ENCODE results near the gene ABHD8. TPM values are rescaled to one million over a fixed set of nuclear protein-coding genes. Genes with fewer than 3 reads are reported as not detected.

ABHD8 gene
- total RNA-seq, 2 donors from 2014 or later: 20.1 to 21.6 TPM

GRCh38 chr19:17285415-17286135 lies 17.6 kb downstream of the ABHD8 start:
- 89% methylated on average over 18 of the region's 18 CpGs for WGBS
- H3K4me1 ChIP-seq (replicated peaks): peaks cover 6% of the 10 kb centered on the region
- H3K27ac ChIP-seq: no peak overlapping the region
- TF ChIP-seq POLR2AphosphoS5 (IDR thresholded peaks at IDR 0.05) (no peak), CTCF (IDR thresholded peaks at IDR 0.05) (no peak), POLR2A (IDR thresholded peaks at IDR 0.05) (no peak)
- H3K9me3 ChIP-seq: no peaks in the 10 kb centered on the region
- H3K27me3 ChIP-seq (replicated peaks; ENCODE audit: insufficient read depth): no peaks in the 10 kb centered on the region
- no peak overlapping the region for H3K4me3 ChIP-seq
- intact Hi-C loops (cut with DNase I): no loop called here
- no peaks in the 10 kb centered on the region for H3K36me3 ChIP-seq
- no peak for DNase-seq (ENCODE audit: low spot score)

DNA sequence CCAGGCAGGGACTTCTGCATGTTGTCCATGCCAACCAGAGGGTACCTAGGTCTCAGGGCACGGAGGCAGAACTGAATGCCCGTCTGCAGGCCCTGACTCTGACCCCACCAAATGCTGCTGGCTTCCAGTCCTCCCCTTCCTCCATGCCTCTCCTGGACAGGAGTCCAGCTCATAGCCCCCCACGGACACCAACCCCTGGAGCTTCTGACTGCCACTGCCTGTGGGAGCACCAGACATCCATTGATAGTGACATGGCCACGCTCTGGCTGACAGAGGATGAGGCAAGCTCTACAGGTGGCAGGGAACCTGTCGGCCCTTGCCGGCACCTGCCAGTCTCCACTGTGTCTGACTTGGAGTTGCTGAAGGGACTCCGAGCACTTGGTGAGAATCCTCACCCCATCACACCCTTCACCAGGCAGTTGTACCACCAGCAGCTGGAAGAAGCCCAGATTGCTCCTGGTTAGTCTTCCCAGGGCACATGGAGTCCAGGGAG lies 19.7 kb downstream of the ABHD8 start:
- Histone ChIP-seq H3K36me3 (no peaks in the 10 kb centered on the region), H3K4me1 (replicated peaks) (peaks cover 6% of the 10 kb centered on the region), H3K27me3 (replicated peaks; ENCODE audit: insufficient read depth) (no peaks in the 10 kb centered on the region), H3K9me3 (no peaks in the 10 kb centered on the region), H3K4me3 (no peak overlapping the region), H3K27ac (no peak overlapping the region)
- intact Hi-C loops (cut with DNase I): loop anchor here (5.0 kb wide), 2 partner anchors 76 to 216 kb away; no protein-coding TSS in a partner anchor
- no peak for TF ChIP-seq POLR2AphosphoS5 (IDR thresholded peaks at IDR 0.05)
- no peak for TF ChIP-seq POLR2A (IDR thresholded peaks at IDR 0.05)
- WGBS: 92% methylated on average over 7 of the region's 7 CpGs
- no peak for DNase-seq (ENCODE audit: low spot score)

DNA sequence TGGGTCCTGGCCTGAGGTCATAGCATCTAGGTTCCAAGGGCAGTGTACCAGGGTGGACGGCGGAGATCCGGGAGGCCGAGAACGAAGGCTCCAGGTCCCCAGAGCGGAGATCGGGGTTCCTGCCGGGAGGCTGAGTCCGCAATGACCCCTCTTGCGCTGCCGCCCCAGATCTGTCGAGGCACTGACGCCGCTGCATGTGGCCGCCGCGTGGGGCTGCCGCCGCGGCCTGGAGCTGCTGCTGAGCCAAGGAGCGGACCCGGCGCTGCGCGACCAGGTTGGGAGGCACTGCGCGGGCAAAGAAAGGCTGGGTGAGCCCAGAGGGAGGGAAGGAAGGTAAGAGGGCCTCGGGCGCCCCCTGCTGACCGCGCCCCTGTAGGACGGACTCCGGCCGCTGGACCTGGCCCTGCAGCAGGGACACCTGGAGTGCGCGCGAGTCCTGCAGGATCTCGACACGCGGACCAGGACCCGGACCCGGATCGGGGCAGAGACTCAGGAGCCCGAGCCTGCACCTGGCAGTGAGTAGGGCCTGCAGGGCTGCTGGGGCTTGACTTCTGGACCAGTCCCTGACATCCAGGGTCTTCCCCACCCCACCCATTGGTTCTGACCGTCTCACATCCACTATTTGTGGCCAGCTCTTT lies 20.6 kb downstream of the ABHD8 start:
- no peaks in the 10 kb centered on the region for H3K36me3 ChIP-seq
- peaks cover 6% of the 10 kb centered on the region for H3K4me1 ChIP-seq (replicated peaks)
- no peaks in the 10 kb centered on the region for H3K9me3 ChIP-seq
- H3K27me3 ChIP-seq (replicated peaks; ENCODE audit: insufficient read depth): no peaks in the 10 kb centered on the region
- WGBS: 4% methylated on average over 36 of the region's 45 CpGs
- intact Hi-C loops (cut with DNase I): loop anchor here (5.0 kb wide), 2 partner anchors 75 to 215 kb away; no protein-coding TSS in a partner anchor
- DNase-seq (ENCODE audit: low spot score): peak; percentile 79
- peak overlapping the region in 1 of 2 donors; percentile 12 for H3K4me3 ChIP-seq
- peak; percentile 91 to 95 (median 92) for TF ChIP-seq CTCF (IDR thresholded peaks at IDR 0.05)
- TF ChIP-seq POLR2AphosphoS5 (IDR thresholded peaks at IDR 0.05): peak; percentile 67
- TF ChIP-seq POLR2A (IDR thresholded peaks at IDR 0.05): no peak
- no peak overlapping the region for H3K27ac ChIP-seq

- Histone ChIP-seq H3K27me3 (replicated peaks; ENCODE audit: insufficient read depth) (no peaks in the 10 kb centered on the region), H3K4me3 (peak within 1 kb of the TSS; percentile 0 to 12), H3K9me3 (no peaks in the 10 kb centered on the region), H3K27ac (no peak within 1 kb of the TSS), H3K4me1 (replicated peaks) (peaks cover 6% of the 10 kb centered on the region), H3K36me3 (no peaks in the 10 kb centered on the region)
- no peak for DNase-seq (ENCODE audit: low spot score)
- intact Hi-C loops (cut with DNase I): loop anchor here (5.0 kb wide), 2 partner anchors 74 to 214 kb away; no protein-coding TSS in a partner anchor
- 10% methylated on average over 55 of the region's 75 CpGs for WGBS
- TF ChIP-seq CTCF (IDR thresholded peaks at IDR 0.05) (no peak), POLR2A (IDR thresholded peaks at IDR 0.05) (no peak), POLR2AphosphoS5 (IDR thresholded peaks at IDR 0.05) (no peak)
Observed at GRCh38 chr19:17281391-17282304, 21.6 kb downstream of the ABHD8 start, which contains the start of gene ANKLE1. TSS of gene ANKLE1 (plus strand) at chr19:17281901. CDS start at chr19:17281921, 20 bp downstream.
